Stimulated activated naive B cell treated with anti-CD40 and anti-IgM and Interleukin-4, amounts not matched to agents 10 μg/mL and 1 μg/mL and 100 μg/mL, for 72 hours (primary cell): ENCODE measurements around the gene PRKD2.
A peak's percentile ranks its signal among the peaks of the same experiment; 100 is the strongest.
"Not testable (repeated sequence)": the region's sequence is repeated elsewhere in the genome, so short reads cannot be mapped to it uniquely, and the experiment has no call there.

Experiments
- ATAC-seq, 2 donors: fragments of 150-1000 bp; cut with Tn5 transposase; replicated peaks; 2 replicates each; pipeline ENCODE4 v1.10.0; 2021; ENCODE audit warnings: moderate library complexity in 1 of 2
- DNase-seq: peaks from one replicate; pipeline ENCODE4 v3.0.0; 2021
- H3K27ac Mint-ChIP-seq: one replicate; pipeline ENCODE4 v1.8.0; 2022; ENCODE audit warnings: mild to moderate bottlenecking, mixed read lengths
- H3K27me3 Mint-ChIP-seq, 2 donors: one replicate each; pipeline ENCODE4 v1.8.0; 2022; ENCODE audit warnings: mixed read lengths in 2 of 2
- H3K36me3 Mint-ChIP-seq, 2 donors: one replicate each; pipeline ENCODE4 v1.8.0; 2022; ENCODE audit warnings: mixed read lengths in 2 of 2, mild to moderate bottlenecking in 1 of 2
- H3K4me1 Mint-ChIP-seq, 2 donors: one replicate each; pipeline ENCODE4 v1.8.0; 2022; ENCODE audit warnings: mixed read lengths in 2 of 2, mild to moderate bottlenecking in 1 of 2
- H3K4me3 Mint-ChIP-seq, 2 donors: one replicate each; pipeline ENCODE4 v1.8.0; 2022; ENCODE audit warnings: mild to moderate bottlenecking in 2 of 2, mixed read lengths in 2 of 2, moderate library complexity in 1 of 2
- H3K9me3 Mint-ChIP-seq, 2 donors: one replicate each; pipeline ENCODE4 v1.8.0; 2022; ENCODE audit warnings: mixed read lengths in 2 of 2, mild to moderate bottlenecking in 1 of 2

Gene PRKD2

GRCh38 chr19:46717034-46717715, at the start of gene PRKD2:
PRKD2 (minus strand) TSS chr19:46717114; CDS start chr19:46716370, 744 bp downstream.
- H3K27ac Mint-ChIP-seq = peak within 1 kb of the TSS; percentile 89

GRCh38 chr19:46764817-46765291, 47.9 kb upstream of the PRKD2 start:
- H3K36me3 Mint-ChIP-seq = no peaks in the 10 kb centered on the region
- no peak for DNase-seq
- no peaks in the 10 kb centered on the region for H3K9me3 Mint-ChIP-seq
- peaks cover 0 to 2% of the 10 kb centered on the region in 2 donors for H3K4me1 Mint-ChIP-seq
- H3K27me3 Mint-ChIP-seq = no peaks in the 10 kb centered on the region
- no peak overlapping the region for H3K4me3 Mint-ChIP-seq
- ATAC-seq = no peak
- H3K27ac Mint-ChIP-seq = no peak overlapping the region

More at GRCh38 chr19:46717034-46717715, at the start of gene PRKD2:
- Mint-ChIP-seq H3K36me3 (peaks cover 34 to 60% of the 10 kb centered on the region in 2 donors), H3K4me3 (peak within 1 kb of the TSS; percentile 91 to 95), H3K4me1 (peaks cover 46 to 82% of the 10 kb centered on the region in 2 donors), H3K9me3 (no peaks in the 10 kb centered on the region), H3K27me3 (no peaks in the 10 kb centered on the region)
- ATAC-seq = peak; percentile 55 to 62
- peak; percentile 86 for DNase-seq

GRCh38 chr19:46762245-46762890, 45.5 kb upstream of the PRKD2 start:
- Mint-ChIP-seq H3K4me3 (no peak overlapping the region), H3K4me1 (peaks cover 4 to 5% of the 10 kb centered on the region in 2 donors), H3K36me3 (peaks cover 1 to 6% of the 10 kb centered on the region in 2 donors), H3K27me3 (no peaks in the 10 kb centered on the region), H3K9me3 (no peaks in the 10 kb centered on the region), H3K27ac (no peak overlapping the region)
- ATAC-seq (no peak), DNase-seq (no peak)

GRCh38 chr19:46761418-46761831, 44.5 kb upstream of the PRKD2 start:
- ATAC-seq (no peak), DNase-seq (no peak)
- Mint-ChIP-seq H3K36me3 (peaks cover 8 to 13% of the 10 kb centered on the region in 2 donors), H3K27me3 (no peaks in the 10 kb centered on the region), H3K9me3 (no peaks in the 10 kb centered on the region), H3K4me1 (peaks cover 5 to 10% of the 10 kb centered on the region in 2 donors), H3K27ac (no peak overlapping the region), H3K4me3 (no peak overlapping the region)

GRCh38 chr19:46760897-46761296, 44.0 kb upstream of the PRKD2 start:
- not testable (repeated sequence) for H3K4me1 Mint-ChIP-seq, DNase-seq, H3K4me3 Mint-ChIP-seq, H3K9me3 Mint-ChIP-seq, H3K27ac Mint-ChIP-seq, H3K27me3 Mint-ChIP-seq, ATAC-seq
- peaks cover 9 to 15% of the 10 kb centered on the region in 2 donors for H3K36me3 Mint-ChIP-seq

GRCh38 chr19:46760363-46760762, 43.4 kb upstream of the PRKD2 start:
- DNase-seq (no peak), ATAC-seq (no peak)
- no peak overlapping the region for H3K27ac Mint-ChIP-seq
- H3K4me1 Mint-ChIP-seq = peaks cover 6 to 10% of the 10 kb centered on the region in 2 donors
- H3K4me3 Mint-ChIP-seq = no peak overlapping the region
- H3K27me3 Mint-ChIP-seq = no peaks in the 10 kb centered on the region
- peaks cover 9 to 15% of the 10 kb centered on the region in 2 donors for H3K36me3 Mint-ChIP-seq
- H3K9me3 Mint-ChIP-seq = no peaks in the 10 kb centered on the region

- H3K27ac Mint-ChIP-seq = no peak overlapping the region
- H3K36me3 Mint-ChIP-seq = peaks cover 10 to 15% of the 10 kb centered on the region in 2 donors
- H3K27me3 Mint-ChIP-seq = no peaks in the 10 kb centered on the region
- H3K4me3 Mint-ChIP-seq = no peak overlapping the region
- peaks cover 7 to 10% of the 10 kb centered on the region in 2 donors for H3K4me1 Mint-ChIP-seq
- ATAC-seq (no peak), DNase-seq (no peak)
- H3K9me3 Mint-ChIP-seq = no peaks in the 10 kb centered on the region
Measured at GRCh38 chr19:46759817-46760333, 43.0 kb upstream of the PRKD2 start.

- no peak overlapping the region for H3K4me3 Mint-ChIP-seq
- H3K9me3 Mint-ChIP-seq = no peaks in the 10 kb centered on the region
- DNase-seq (no peak), ATAC-seq (no peak)
- H3K27me3 Mint-ChIP-seq = no peaks in the 10 kb centered on the region
- H3K36me3 Mint-ChIP-seq = peaks cover 10 to 15% of the 10 kb centered on the region in 2 donors
- no peak overlapping the region for H3K27ac Mint-ChIP-seq
- peaks cover 8 to 10% of the 10 kb centered on the region in 2 donors for H3K4me1 Mint-ChIP-seq
Measured at GRCh38 chr19:46759206-46759605, 42.3 kb upstream of the PRKD2 start.

GRCh38 chr19:46756544-46756888, 39.6 kb upstream of the PRKD2 start:
- H3K27me3 Mint-ChIP-seq = no peaks in the 10 kb centered on the region
- DNase-seq (no peak), ATAC-seq (no peak)
- peaks cover 10 to 20% of the 10 kb centered on the region in 2 donors for H3K4me1 Mint-ChIP-seq
- H3K36me3 Mint-ChIP-seq = peaks cover 12 to 23% of the 10 kb centered on the region in 2 donors
- no peak overlapping the region for H3K27ac Mint-ChIP-seq
- no peak overlapping the region for H3K4me3 Mint-ChIP-seq
- no peaks in the 10 kb centered on the region for H3K9me3 Mint-ChIP-seq

GRCh38 chr19:46755853-46756543, 39.1 kb upstream of the PRKD2 start:
- no peak for ATAC-seq
- Mint-ChIP-seq H3K27ac (no peak overlapping the region), H3K36me3 (peaks cover 12 to 23% of the 10 kb centered on the region in 2 donors), H3K4me3 (no peak overlapping the region), H3K9me3 (no peaks in the 10 kb centered on the region), H3K27me3 (no peaks in the 10 kb centered on the region), H3K4me1 (peaks cover 10 to 20% of the 10 kb centered on the region in 2 donors)
- no peak for DNase-seq

- Mint-ChIP-seq H3K4me1 (peaks cover 16 to 27% of the 10 kb centered on the region in 2 donors), H3K36me3 (peaks cover 12 to 23% of the 10 kb centered on the region in 2 donors), H3K4me3 (no peak overlapping the region), H3K27ac (no peak overlapping the region), H3K9me3 (no peaks in the 10 kb centered on the region), H3K27me3 (no peaks in the 10 kb centered on the region)
- DNase-seq = no peak
- ATAC-seq = no peak
Measured at GRCh38 chr19:46755077-46755852, 38.4 kb upstream of the PRKD2 start.

GRCh38 chr19:46753420-46754155, 36.7 kb upstream of the PRKD2 start:
- DNase-seq = peak; percentile 38
- peaks cover 18 to 34% of the 10 kb centered on the region in 2 donors for H3K4me1 Mint-ChIP-seq
- H3K27me3 Mint-ChIP-seq = no peaks in the 10 kb centered on the region
- peaks cover 14 to 28% of the 10 kb centered on the region in 2 donors for H3K36me3 Mint-ChIP-seq
- H3K4me3 Mint-ChIP-seq = no peak overlapping the region
- no peaks in the 10 kb centered on the region for H3K9me3 Mint-ChIP-seq
- ATAC-seq = peak; percentile 85 to 91
- H3K27ac Mint-ChIP-seq = no peak overlapping the region
